Kidney tubule cell (primary cell): ENCODE measurements around the gene ADGRG7.
A peak's percentile ranks its signal among the peaks of the same experiment; 100 is the strongest.

Source experiments
- DNase-seq: peaks from one replicate; pipeline ENCODE4 v3.0.0-alpha.2; 2018; ENCODE audit warnings: low spot score

ADGRG7 gene

DNA sequence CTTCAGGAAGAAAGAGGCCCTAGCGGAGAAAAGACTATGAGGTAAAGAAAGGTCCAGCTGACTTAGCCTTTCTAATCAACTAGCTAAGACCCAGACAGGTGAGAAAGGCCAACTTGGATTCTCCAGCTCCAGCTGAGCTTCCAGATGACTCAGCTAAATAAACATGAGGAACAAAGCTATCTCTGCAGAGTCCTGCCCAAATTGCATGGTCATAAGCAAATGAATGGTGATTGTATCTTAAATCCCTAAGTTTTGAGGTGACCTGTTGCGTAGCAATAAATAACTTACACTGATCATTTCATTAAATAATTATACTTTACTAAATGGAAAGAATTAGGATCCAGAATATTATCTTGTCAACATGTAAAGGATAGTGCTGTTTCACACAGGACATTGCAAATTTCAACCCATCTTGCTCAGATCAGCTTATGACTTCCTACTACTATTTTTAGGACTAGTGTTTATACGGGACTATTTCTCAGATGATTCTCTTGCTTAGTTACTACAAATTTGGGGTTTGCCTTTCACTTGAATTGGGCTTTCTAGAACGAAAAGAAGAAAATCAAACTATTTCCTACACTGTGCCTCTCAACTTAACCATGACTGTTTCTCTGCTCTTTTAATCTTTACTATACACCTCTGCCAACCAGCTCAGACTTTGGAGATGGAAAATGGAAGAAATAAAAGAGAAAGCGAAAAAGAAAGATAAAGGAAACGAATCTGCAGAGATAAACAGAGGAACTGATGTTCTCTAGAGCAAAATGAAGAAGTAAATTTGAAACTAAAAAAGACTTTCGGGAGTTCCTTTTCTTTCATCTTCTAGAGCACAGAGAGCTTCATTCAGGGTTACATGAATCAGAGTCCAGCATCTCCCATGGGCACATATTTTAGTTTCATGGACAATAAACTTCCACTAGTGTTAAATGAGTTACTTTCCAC, 6.6 kb upstream of the ADGRG7 start:
- DNase-seq, result peak; percentile 60

DNA sequence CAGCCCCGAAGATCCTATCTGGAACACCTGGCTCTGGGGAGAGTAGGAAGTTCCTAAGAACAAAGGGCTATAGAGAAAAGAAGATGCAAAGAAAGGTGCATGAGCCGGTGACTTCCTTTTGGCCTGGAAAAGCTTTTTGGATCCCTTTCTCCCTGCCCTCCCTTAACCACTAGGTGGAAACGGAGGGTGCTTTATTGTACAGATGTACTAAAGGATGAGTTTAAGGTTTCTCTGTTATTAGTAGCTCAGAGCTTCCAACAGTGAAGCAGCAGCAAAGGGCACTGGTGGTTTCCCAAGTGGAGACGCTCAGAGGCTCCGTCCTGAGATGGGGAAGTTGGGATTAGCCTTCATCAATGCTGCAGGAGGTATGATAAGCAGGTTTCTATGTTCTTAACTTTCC, 5.9 kb upstream of the ADGRG7 start:
- peak; percentile 40 for DNase-seq

DNA sequence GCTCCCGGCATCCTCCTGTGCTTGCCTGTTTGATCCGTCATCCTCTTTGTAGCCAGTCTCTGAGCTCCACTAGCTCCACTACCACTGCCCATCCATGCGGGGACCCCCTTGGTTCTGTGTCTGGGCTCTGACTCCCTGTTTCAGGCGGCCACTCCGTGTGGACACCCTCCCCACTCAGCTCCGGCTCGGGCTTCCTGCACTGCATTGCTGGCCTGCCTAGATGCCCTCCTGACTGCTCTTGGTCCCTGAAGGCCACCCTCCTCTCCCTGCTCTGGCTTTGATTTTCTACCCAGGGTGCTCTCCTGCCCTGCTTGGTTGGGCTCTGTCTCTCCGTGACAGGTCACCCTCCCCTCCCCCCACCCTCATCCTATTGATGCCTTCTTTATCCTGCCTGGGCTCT, 4.0 kb upstream of the ADGRG7 start:
- DNase-seq, result no peak

DNA sequence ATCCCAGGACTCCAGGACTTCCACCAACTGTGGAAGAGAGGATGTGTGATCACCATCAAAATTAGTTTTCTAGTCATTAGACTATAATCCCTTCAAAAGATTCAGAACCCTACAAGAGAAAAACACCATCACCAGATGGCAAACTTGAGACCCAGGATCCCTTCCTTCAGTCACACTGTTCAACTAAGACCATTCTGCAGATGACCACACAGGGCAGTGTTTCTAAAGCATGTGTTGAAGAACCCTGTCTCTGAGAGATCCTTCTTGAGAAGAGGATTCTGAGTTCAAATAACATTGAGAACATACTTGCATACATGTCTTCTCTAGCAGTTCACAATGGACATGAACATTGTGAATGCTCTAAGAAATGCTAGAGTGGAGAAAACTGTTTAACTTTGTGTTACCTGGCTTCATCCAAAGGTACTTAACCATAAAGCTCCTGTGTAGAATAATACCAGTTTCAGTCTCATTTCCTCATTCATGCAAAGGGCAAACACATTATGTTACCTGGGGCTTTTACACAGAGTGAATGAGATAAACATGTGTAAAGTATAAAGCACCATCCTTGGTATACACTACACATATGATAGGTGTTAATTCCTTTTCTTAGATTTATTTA, 2.4 kb upstream of the ADGRG7 start:
- no peak for DNase-seq

DNA sequence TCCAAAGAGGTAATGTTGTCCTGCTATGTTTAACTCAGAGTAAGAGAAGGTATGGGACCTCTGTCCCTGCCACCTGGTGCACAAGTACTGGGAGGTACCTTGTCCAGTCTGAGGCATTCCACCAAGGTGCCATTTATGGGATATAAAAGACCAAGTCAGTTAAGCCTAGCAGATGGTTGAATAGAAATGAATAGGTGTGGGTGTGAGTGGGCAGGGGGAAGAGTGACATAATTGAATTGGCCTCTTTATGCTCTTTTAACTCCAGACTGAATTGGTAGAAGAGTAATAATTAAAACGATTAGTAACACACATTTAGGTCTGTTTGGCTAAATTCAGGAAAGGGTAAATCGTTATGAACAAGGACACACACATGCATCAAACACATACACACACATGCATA, 562 bp downstream of the ADGRG7 start:
- no peak for DNase-seq

DNA sequence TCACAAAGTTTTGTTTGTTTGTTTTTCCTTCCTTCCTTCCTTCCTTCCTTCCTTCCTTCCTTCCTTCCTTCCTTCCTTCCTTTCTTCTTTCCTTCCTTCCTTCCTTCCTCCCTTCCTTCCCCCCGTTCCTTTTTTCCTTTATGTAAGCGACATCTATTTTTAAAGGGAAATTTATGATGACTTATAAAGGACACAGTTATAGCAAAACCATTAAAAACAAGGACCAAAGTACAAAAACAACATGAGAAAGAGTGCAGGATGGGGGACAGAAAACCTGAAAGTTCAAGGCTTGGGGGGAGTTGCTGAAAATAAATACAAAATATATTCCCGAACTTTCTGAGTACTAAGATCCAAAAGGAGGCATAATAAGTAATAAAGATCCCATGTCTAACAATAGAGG, 1.8 kb downstream of the ADGRG7 start:
- DNase-seq, result no peak

DNA sequence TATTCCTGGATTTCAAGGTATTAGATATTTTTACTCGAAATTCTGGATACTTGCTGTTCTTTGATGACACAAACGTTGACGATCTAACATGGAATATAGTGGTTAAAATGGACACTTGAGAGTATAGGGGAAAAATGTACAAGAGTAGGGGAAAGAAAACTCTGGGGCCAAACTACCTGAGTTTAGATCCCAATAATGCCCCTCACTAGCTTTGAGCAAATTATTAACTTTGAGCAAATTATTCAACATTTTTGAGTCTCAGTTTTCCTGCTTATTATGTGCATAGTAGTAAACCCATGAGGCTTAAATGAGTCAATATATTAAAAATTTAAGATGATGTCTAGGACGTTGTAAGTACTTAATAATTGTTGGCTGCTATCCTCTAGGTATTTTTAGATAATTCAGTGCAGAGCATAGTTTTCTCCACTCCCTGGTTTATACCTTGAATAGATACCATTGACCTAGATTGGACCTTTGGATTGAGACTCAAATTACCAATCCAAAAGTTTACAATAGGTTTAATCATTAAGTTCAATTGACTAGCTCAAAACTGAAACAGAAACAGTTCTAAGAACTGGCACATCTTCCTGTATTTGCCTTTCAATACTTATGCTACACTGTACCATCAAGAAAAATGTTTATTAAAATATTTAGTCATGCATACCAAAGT, 4.5 kb downstream of the ADGRG7 start:
- DNase-seq, result no peak

DNA sequence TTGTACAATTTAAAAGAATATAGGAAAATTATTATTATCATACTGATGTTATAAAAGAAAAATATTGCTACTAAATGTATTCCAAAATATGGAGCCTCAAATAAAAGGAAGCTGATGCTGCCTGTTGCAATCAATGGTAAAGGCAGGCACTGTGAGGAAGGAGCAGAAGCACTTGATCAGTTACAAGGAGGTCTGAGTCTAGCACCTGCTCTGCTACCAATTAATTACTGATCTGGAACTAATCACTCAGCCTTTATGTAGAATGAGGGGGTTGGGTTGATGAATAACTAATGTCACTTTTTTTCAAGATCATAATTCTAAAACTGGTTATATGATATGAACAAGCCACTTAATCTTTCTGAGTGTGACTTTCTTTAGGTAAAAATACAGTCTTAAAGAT, 5.5 kb downstream of the ADGRG7 start:
- DNase-seq, result no peak

DNA sequence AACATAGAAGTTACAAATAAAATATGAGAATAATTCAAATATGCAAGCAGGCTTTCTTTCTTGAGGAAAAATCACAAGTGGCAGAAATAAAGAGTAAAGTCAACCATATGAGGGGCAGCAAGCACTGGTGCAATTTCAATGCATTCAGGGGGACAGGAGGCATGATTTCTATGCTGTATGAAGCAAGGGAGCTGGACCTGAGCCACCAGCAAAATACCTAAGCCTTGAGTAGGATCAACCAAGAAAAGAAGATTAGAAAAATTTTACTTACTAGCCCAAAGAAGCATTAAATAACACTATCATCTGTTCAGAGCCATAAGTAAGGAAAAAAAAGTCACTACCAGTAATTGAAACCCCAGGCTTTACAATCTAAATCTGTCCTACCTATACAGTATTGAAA, 6.3 kb downstream of the ADGRG7 start:
- DNase-seq, result no peak

DNA sequence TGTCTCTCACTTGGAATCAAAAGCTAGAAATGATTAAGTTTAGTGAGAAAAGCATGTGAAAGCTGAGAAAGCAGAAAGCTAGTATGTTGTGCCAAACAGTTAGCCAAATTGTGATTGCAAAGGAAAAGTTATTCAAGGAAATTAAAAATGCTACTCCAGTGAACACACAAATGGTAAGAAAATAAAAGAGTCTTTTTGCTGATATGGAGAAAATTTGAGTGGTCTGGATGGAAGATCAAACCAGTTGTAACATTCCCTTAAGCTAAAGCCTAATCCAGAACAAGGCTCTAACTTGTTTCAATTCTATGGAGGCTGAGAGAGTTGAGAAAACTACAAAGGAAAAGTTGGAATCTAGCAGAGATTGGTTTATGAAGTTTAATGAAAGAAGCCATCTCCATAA, 11.8 kb downstream of the ADGRG7 start:
- DNase-seq, result no peak

DNA sequence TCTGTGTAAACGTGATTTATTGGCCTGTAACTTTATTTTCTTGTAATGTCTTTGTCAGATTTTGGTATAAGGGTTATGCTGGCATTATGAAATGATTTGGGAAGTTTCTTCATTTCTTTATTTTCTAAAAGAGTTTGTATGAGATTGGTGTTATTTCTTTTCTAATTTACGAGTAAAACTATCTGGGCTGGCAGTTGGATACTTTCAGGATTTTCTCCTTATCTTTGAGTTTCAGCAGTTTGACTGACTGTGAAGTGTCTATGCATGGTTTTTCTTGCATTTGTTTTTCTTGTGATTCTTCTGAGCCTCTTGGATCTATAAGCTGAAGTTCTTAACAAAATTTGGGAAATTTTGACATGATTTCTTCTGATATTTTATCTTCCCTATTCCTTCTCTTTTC, 18.1 kb downstream of the ADGRG7 start:
- no peak for DNase-seq

DNA sequence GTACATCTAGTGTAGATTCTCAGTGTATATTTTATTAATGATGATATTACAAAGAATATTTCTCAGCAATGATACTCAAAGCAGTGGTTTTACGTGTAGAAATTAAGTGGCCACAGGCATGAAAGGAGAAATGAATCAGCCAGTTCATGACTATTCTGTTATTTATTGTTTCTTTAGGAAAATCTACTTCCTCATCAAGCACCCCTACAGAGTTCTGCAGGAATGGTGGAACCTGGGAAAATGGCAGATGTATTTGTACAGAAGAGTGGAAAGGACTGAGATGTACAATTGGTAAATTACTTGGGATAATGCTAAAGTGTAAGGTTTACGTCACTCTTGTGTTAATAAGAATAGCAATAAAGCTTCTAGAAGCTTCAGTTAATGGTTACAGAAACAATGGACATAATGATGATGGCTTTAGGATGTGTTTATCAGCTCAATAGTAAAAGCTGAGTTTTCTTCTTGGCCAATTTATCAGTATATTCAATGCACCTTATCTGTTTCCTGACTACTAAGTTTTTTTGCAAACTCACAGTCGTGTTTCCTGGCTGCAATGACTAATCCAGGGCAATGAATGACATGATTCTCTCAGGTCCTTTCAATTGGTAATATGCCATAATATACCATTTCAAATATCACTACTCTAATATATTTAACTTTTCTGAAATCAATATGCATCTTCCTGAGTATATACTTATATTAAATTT, 20.2 kb downstream of the ADGRG7 start:
- peak; percentile 23 for DNase-seq

DNA sequence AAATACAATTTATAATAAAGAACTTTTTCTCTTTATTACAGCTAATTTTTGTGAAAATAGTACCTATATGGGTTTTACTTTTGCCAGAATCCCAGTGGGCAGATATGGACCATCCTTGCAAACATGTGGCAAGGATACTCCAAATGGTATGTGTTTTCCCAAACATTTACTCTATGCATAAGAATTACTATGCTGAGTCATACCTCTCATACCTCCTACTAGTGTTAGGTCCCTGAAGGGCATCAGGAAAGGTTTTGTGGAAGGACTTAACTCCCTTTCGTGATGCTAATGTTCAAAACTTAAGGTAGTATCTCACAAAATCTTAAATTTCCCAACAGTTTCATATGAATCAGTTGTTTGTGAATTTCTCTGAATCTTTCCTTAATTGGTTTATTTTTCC, 21.3 kb downstream of the ADGRG7 start:
- no peak for DNase-seq

DNA sequence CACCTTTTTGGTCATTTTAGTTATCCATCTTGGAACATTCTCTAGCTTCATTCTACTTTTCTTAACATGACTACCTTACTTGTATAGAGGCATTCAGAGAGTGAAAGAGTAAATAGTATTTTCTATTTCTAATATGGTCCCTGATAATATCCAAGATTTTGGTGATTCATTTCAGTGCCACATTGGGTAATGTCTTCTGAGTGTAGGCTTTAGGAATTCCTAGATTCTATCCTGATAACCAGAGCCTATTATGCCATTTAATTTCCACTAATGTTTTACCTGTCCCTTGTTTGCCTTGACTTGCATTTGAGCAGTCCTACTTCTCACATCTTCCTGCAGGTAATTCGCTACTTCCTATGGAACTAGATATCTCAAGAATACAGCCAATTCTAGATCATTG, 21.8 kb downstream of the ADGRG7 start:
- DNase-seq, result no peak

DNA sequence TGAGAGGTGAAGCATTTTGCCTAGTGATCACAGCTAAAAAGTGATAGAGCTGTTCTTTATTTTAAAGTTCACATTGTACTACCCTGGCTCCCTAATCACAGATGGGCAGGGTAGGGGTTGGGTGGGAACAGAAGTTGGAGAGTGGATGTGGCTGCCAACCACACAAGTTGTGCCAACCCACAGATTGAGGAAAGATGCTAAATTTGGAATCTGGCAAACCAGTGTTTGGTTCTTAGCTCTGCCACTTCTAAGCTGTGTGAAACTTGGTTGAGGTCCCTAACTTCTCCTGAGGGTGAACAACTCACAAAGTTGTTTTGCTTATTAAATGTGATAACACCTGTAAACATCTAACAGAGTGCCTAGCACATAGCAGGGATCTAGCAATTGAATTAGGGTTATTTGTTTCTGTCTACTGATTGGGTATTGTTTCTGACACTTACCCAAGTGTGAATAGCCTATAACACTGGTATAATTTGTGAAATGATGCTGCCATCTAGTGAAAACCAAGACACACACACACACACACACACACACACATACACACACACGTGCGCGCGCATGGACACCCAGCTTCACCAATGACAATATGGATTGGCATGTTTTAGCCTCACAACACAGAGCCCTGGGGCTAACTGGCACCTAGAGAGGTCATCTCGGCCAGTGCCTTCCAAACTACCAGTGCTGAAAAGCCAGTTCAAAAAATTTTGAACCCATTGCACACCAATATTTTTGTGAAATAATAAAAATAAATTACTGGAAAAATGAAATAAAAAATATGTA, 25.3 kb downstream of the ADGRG7 start:
- peak; percentile 43 for DNase-seq

DNA sequence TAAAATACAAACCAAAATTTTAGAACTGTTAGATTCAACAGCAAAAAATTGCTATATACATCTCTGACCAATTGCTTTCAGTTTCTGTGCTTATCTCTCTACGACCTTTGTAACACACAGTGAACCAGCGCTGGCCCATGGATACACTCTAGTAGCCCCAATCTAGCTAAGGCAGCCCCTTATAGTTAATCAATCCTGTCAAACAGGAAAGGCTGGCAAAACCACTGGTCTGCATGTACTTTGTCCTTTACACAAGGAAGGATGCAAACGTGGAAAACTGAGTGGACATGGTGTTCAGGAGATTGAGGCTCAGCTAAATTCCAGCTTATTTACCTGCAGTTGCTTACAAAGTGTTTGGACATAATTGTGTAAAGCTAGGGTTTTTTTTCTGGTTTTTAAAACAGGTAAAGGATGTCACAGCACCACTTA, 25.9 kb downstream of the ADGRG7 start:
- DNase-seq, result no peak

DNA sequence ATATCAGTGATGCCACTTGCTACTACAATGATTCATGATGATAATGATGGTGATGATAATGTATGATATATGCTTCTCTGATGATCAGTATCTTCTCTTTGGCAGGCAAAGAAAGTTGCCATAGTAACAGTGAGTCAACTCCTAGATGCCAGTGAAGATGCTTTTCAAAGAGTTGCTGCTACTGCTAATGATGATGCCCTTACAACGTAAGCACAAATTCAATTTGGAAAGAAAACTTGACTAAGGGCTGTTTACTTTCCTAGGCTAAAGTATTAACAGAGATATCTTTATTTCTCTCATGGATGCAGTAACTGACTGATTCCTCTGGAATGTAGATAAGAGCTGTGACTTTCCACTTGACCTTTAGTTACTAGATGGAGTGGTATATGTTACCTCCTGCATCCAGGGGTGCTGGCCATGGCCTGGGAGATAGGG, 27.8 kb downstream of the ADGRG7 start:
- peak; percentile 18 for DNase-seq

DNA sequence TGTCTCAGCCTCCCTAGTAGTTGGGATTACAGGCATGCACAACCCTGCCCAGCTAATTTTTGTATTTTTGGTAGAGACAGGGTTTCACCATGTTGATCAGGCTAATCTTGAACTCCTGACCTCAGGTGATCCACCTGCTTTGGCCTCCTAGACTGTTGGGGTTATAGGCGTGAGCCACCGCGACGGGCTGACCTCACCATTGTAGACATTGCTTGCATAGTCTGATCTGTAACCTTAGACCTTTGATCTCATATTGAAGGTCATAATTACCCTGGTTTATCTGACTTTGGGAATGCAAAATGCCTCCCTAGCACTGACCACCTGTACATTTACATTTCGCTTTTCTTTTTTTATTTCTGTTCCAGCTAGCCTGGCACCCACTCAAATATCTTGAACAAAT, 31.2 kb downstream of the ADGRG7 start:
- DNase-seq, result no peak

DNA sequence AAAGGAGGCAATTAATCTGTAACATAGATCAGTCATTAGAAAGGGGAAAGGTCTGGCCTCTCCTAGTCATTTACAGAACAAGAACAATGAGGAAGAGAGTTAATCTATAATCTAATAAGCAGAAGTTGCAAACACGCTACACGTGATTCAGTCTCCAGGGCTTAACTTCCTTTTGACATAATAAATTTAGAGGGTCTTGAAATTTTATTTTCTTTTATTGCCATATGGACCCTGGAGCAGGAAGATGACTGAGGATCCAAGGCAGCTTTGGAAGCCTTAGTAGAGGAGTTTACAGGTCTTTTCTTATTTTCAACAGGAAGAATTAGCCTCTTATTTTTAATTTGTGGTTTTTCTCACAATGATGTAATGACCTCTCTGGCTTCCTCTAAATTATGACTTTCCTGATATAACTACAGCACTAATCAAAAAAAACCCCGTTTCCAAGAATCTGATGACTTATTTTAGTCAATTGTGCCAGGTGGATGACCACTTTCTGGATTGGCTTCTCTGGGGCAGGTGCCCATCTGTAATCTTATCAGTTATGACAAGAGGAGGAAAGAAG, 32.2 kb downstream of the ADGRG7 start:
- DNase-seq, result peak; percentile 30

DNA sequence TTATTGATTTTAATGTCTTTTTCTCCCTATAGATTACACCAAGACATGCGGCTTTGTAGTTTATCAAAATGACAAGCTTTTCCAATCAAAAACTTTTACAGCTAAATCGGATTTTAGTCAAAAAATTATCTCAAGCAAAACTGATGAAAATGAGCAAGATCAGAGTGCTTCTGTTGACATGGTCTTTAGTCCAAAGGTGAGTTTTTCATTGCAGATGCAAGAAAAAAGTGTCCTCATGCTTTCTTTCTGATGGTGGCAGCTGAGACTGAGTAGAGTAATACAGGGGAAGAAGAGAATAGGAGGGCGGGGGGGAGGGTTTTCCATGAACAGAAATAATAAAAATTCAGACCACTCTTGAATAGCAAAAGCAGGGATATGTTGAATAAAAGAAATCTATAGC, 36.5 kb downstream of the ADGRG7 start:
- DNase-seq, result no peak

DNA sequence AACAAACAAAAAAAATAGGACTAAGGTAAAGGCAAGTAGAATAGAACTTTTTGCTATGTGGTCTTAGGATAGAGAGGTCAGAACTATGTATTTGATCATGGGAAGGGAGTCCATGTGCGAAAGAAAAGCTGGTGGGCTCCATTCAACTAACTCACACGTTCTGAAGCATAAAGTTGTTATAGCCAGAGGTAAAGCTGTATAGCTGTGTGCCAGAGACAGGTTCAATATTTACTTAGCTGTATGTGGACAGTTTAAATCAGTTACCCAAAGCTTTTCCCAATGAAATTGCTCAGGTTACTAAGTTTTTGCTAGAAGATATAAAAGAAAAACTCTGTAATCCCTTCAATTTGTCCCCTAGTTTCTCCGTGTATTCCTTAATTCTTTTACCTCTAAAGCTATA, 37.8 kb downstream of the ADGRG7 start:
- DNase-seq, result no peak
